22Rv1 (cell line): ENCODE results near the gene CTNNA3.

Experiments used
- H3K27ac ChIP-seq: fragments of 450-650 bp; 2 replicates; pipeline ENCODE4 v1.5.1; 2017
- ZFX ChIP-seq: fragments of 450-650 bp; IDR thresholded peaks from 2 replicates; pipeline ENCODE4 v1.6.1; 2017; ENCODE audit warnings: antibody characterized with exemption, borderline replicate concordance
- TF ChIP-seq, protein P1 (sequence below): fragments of 450-650 bp; IDR thresholded peaks from 2 replicates; pipeline ENCODE4 v1.5.1; 2017; ENCODE audit warnings: mild to moderate bottlenecking

The CTNNA3 gene

DNA sequence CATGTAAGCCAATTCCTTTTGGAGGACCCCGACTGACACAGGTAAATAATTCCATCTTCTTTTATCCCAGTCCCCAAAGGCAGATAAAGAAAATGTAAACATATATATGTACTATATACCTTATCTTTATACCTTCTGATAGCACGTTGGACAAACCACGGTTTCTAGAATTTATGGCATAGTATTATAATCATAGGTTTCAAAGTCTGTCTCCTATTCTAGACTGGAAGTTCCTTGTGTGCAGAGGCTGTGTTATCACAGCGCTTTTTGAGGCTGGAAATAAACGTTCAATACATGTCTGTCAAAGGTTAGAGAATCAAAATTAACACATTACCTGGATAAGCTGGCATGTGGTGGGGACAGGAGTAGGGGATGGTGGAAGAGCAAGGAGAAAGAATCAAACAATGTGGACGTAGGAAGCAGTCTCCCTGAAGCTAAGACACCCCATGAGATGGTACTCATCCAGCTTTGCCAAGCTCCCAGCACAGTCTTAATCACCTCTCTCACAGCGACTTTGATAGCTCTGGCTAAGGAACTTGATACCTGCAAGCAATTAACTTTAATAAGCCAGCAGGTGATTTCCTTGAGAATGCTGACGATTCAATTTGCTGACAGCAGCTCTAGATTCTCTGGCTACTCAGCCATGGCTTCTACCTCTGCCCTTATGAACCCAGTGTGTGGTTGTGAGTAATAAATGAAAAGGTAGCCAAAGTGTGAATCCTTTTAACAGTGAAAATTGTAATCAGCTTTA, 978.6 kb downstream of the CTNNA3 start:
- no peak overlapping the region for H3K27ac ChIP-seq
- TF ChIP-seq ZFX: no peak
- TF ChIP-seq, protein P1, sequence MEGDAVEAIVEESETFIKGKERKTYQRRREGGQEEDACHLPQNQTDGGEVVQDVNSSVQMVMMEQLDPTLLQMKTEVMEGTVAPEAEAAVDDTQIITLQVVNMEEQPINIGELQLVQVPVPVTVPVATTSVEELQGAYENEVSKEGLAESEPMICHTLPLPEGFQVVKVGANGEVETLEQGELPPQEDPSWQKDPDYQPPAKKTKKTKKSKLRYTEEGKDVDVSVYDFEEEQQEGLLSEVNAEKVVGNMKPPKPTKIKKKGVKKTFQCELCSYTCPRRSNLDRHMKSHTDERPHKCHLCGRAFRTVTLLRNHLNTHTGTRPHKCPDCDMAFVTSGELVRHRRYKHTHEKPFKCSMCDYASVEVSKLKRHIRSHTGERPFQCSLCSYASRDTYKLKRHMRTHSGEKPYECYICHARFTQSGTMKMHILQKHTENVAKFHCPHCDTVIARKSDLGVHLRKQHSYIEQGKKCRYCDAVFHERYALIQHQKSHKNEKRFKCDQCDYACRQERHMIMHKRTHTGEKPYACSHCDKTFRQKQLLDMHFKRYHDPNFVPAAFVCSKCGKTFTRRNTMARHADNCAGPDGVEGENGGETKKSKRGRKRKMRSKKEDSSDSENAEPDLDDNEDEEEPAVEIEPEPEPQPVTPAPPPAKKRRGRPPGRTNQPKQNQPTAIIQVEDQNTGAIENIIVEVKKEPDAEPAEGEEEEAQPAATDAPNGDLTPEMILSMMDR: no peak

DNA sequence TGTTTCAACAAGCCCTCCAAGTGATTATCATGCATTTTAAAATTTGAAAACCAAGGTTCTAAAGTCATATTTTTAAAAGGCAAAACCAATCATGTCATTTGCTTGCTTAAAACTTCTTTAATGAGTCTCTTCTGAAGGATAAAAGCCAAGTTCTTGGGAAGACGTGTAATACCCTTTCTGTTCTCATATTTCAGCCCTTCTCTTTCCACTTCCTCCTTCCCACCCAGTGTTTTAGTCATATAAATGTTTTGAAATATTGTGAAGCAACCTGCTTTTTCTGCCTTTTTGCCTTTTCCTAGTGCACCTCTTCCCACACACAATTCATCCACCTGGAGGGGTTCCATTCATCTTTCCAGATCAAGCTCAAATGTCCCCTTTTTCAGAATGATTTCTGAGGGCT, 981.3 kb downstream of the CTNNA3 start:
- no peak overlapping the region for H3K27ac ChIP-seq

DNA sequence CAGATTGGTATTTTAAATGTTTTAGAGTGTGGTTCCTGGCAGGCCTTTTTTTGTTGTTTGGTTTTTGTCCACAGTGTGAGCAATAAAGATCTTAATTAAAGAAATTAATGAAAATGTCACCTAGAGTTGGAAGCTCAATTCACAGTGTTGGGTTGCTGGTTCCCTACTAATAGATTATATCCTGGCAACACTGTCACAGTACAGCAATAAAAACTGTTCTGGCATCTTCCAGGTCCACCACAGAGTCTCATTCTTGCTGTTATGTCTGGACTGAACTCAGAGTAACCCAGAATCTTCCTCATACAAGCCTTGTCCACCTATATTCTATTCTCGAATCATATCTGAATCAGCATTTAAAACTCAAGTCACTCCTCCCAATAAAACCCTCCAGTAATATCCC, 982.6 kb downstream of the CTNNA3 start:
- TF ChIP-seq, protein P1: no peak
- TF ChIP-seq ZFX: no peak
- H3K27ac ChIP-seq: no peak overlapping the region

More for the DNA sequence above, 981.3 kb downstream of the CTNNA3 start:
- TF ChIP-seq, protein P1: no peak
- no peak for TF ChIP-seq ZFX

DNA sequence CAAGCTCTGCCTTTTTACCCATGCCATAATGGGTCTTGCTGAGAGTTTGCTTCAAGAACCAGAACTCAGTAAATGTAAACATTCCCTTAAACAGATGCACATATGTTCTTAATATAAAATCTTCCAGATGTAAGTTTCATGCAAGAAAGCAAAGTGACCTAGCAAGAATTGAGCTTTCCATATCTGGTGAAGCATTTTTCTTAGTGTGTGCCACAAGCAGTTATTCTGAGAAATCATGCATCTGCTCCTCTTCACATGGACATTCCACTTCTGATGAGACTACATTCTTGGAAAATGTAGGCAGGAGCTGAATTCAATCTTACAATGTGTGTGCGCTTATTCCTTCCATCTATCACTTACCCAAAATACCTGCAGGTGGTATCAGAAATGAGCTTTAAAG, 997.9 kb downstream of the CTNNA3 start:
- TF ChIP-seq, protein P1: no peak
- TF ChIP-seq ZFX: no peak

DNA sequence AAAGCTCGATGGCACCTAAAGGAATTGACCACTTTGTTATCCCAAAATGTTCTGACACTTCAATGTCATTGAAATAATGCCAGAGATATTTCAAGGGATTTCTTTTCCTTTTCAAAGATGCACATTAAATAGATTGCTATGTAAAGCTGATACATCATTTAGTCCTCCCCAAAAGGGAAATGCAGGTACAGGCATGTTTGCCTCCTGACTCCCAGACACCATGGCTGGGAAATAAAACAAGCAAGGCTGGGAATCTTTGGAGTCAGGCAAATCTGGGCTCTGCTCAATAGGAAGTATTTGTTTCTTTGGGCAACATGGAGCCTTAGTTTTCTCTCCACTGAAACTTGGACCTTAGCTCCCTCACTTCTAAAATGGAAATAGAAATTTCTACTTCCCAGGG, 1000.9 kb downstream of the CTNNA3 start:
- no peak overlapping the region for H3K27ac ChIP-seq
- TF ChIP-seq, protein P1: no peak
- TF ChIP-seq ZFX: no peak

More for the DNA sequence above, 997.9 kb downstream of the CTNNA3 start:
- H3K27ac ChIP-seq: no peak overlapping the region

DNA sequence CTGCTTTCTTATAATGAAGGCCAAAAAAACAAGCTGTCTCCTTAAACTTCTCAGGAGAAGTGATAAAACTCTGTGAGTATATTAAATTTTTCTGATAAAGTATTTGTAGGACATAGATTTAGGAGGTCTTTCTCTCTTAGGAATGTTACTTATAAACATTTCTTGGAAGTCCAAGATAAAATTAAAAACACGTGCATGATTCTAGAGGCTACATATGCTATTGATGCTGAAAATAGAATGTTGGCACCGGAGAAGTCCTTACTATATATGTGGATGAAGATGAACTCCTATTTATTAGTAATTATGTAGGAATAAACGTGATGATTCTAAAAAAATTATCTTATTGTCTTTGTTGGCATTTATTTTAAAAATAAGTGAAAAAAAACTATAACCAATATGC, 1011.4 kb downstream of the CTNNA3 start:
- H3K27ac ChIP-seq: no peak overlapping the region
- no peak for TF ChIP-seq ZFX
- TF ChIP-seq, protein P1: no peak

DNA sequence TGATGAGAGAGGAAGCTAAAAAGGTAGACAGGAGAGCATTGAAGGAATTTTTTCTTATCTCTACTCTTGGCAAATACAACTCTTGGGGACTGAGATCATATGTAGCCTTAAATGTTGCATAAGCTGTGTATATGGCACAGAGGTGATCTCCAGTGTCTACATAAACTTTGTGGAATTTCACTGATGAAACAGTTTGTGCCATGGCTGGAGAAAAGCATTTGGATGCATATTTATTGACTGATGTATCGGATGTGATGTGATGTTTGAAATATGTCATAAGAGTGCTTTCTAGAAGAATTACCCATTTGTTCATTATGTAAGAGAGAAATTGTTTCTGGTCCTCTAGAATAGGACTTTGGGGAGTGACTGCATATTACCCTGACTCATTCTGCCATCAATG, 1015.1 kb downstream of the CTNNA3 start:
- no peak for TF ChIP-seq ZFX
- TF ChIP-seq, protein P1: no peak
- no peak overlapping the region for H3K27ac ChIP-seq
